Stimulated activated CD4-positive, alpha-beta T cell treated with anti-CD3 and anti-CD28 coated beads, Interleukin-2, amount 100 ng/mL, for 4 hours (primary cell): ENCODE measurements around the gene DAB1.
"Not testable (repeated sequence)": the region's sequence is repeated elsewhere in the genome, so short reads cannot be mapped to it uniquely, and the experiment has no call there.

ENCODE experiments used
- DNase-seq: peaks from one replicate; pipeline ENCODE4 v3.0.0-alpha.2; 2020; ENCODE audit warnings: low read depth

DAB1 gene

DNA sequence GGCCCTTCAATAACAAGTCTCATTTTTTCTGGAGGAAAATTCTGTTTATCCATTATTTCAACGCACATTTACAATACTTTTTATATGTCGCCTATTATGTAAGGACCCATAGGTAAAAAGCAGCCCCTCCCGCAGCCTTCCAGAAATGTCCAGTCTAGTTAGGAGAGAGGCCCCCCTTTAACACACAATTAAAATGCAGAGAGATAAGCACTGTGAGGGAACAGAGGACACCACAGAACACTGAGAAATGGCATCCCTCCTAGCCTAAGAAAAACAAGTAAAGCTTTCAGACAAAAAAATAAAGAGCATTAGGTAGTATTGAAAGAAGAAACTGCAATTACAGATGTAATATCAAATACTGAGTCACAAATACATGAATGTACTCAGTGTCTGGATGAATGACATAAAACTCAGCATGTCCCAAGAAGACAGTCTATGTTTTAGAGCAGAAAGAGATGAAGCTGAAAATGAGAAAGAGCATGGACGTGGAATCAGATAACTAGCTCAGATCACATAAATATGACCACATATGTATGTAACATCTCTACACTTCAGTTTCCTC lies 62.9 kb downstream of the DAB1 start:
- no peak for DNase-seq

DNA sequence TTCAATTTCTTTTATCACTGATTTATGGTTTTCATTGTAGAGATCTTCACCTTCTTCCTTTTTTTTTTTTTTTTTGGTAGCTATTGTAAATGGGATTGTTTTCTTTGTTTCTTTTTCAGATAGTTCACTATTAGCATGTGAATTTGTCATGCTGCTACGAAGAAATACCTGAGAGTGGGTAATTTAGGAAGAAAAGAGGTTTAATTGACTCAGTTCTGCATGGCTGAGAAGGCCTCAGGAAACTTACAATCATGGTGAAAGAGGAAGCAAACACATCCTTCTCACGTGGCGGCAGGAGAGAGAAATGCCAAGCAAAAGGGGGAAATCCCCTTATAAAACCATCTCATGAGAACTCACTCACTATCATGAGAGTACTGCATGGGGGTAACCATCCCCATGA lies 66.4 kb downstream of the DAB1 start:
- DNase-seq = no peak

DNA sequence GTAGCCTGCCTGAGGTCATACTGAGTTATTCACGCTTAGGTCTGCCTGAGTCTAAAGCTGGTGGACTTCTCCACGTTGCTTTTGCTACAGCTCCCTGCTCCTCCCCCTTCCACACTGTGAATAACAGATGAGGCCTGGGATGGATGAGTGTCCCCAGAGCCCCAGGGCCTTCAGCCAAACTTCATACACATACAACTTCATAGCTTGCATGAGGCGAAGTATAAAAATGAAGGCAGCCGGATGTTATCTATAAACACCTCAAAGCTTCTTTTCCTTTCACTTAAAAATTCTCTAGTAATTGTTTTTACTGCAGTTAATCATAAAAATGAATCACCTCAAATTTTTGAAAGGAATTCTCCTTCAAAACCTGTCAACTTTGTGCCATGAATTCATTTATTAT lies 70.2 kb downstream of the DAB1 start:
- DNase-seq = no peak

DNA sequence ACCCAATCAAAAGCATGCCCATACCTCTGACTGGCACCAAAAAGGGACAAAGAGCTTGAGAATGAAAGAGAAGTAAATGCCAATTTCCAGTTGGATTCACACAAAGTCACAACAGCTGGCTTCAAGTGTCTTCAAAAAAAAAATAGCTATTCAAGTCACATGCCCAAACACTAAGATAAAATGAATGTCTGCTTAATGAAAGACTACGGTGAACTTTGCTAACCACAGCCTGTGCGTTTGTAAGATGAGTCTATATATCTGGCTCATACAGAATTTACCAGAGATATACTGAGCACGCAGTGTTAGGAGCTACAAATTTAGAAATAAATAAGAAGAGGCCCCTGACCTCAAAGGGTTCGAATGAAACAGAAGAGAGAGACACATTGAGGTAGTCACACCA lies 73.2 kb downstream of the DAB1 start:
- no peak for DNase-seq

DNA sequence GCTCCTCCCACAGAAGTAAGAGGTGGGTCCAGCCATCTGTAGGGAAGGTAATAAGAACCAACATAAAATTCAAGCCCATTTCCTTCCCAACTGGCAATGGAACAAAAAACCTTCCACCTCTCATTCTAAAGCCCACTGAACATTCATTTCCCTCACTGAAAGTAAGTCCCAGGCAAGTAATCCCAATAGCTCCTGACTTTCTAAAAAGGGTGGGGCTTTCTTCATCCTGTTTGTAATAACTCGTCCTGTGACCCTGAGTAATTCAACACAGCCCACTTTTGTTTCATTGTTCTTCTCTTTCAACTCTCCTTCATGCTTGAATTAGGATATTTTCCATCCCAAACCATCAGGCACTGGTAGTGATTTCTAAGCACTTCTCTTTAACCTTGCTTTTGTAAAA lies 74.9 kb downstream of the DAB1 start:
- DNase-seq = no peak

DNA sequence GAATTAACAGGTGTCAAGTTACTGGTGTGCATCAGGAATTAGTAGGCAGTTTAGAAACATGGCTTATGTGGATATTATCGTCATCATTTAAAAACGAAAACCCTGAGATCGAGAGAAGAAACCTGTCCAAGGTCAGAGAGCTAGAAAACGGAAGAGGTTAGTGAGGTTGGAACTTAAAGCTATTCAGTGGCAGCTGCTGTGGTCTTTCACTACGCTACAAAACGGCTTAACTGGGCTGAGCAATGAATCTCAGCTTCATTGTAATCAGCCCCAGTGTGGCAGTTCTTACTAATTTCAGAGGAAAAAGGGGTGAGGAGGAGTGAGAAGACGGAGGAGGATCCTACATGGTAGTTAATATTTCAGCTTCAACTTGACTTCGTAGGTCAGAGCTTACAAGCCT lies 77.9 kb downstream of the DAB1 start:
- no peak for DNase-seq

DNA sequence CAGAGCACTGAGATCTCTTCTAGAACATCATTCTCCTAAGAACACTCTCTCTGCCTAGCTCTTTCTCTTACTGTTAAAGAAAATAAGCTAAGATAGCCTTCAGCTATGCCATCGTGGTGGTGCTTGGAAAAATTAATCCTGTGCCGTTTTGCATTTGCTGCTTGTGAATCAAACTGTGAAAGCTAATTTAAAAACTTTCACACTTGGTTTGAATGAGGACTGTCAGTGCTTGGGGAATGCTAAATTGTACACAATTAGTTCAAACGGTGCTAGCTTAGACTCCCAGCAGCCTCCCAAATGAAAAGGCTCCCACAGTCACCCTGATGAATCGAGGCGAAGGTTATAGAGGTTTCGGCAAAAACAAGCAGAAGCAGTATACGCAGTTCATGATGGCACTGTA lies 79.6 kb downstream of the DAB1 start:
- DNase-seq = no peak

DNA sequence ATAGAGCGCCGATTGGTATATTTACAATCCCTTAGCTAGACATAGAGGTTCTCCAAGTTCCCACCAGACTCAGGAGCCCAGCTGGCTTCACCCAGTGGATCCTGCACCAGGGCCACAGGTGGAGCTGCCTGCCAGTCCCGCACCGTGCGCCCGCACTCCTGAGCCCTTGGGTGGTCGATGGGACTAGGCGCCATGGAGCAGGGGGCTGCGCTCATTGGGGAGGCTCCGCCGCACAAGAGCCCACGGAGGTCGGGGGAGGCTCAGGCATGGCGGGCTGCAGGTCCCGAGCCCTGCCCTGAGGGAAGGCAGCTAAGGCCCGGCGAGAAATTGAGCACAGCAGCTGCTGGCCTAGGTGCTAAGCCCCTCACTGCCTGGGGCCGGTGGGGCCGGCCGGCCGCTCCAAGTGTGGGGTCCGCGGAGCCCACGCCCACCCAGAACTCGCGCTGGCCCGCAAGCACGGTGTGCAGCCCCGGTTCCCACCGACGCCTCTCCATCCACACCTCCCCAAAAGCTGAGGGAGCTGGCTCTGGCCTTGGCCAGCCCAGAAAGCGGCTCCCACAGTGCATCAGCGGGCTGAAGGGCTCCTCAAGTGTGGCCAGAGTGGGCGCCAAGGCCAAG lies 80.5 kb downstream of the DAB1 start:
- not testable (repeated sequence) for DNase-seq

DNA sequence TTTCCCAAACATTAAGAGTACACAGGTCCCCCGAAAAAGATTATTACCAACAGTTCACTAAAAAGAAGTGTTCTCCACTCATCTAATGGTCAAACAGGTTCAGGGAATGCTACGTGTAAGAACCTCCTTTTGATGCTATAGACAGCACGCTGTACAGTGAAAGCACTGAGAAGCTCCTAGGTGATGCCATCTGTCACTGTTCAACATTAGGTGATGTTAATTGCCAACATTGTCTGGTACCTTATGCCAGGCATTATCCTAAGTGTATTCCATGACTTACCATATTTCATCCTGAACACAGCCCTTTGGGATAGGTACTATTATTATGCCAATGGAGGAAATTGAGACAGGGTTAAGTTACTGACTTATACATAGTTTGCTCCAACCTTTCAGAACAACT lies 82.1 kb downstream of the DAB1 start:
- DNase-seq = no peak

DNA sequence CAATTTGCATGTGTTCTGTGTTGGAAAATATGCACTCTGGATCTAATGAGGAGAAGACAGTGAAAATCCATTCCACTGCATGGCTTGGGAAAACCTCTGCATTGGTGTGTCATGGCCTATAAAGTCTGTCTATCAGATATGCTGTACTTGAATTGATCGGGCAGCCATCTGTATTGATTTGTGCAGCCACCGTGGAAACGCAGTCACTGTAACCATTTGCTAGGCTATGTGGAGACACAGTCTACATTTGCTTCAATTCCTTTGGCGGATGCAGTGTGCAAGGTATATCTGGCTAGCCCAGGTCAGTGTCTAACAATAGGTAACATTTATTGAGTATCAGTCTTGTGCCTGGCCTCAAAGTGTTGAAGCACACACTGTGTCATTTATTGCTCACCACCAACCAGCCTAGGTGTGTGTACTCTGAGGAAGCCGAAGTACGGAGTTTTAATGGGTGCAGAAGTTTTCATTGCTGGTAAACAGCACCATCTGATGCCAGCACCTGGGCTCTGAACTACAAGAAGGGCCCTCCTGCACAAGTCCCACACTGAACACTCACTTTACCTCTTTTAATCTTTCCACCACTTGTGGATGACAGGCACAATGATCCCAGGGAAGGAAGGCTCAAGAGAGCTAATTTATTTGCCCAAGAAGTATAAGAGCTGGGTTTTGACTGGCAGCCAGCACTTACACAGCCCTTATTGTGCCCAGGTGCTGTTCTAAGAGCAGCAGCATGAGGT lies 83.4 kb downstream of the DAB1 start:
- DNase-seq = no peak

DNA sequence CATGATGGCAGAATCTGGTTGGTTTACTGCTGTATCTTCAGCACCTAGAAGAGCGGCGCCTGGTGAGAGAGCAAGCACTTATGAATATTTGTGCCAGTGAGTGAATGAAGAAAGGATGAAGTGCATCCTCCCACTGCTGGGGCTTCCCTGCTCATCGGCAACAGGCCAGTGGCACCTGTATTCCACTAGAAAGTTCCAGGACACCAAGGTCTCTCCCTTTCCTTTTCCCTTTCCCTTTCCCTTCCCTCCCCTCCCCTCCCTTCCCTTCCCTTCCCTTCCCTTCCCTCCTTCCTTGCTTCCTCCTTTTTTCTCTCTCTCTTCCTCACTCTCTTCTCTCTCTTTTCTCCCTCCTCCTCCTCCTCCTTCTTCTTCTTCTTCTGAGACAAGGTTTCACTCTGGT lies 86.2 kb downstream of the DAB1 start:
- no peak for DNase-seq

DNA sequence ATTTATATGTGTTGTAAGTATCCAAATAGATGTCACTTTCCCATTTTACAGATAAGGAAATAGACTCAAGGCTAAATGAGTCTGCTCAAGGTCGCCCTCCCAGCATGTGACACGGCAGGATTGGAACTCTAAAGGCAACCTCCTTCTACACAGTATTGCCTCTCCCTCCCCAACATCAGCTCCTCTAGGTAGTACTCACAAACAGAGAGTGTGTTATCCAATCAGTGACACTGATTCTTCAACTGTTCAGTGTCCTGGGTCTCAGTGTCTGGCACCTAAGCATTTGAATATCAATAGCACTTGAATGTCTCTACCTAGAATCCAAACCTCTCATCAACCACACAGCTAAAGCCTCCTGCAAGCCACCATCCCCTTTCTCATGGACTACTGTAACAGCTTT lies 87.1 kb downstream of the DAB1 start:
- no peak for DNase-seq

DNA sequence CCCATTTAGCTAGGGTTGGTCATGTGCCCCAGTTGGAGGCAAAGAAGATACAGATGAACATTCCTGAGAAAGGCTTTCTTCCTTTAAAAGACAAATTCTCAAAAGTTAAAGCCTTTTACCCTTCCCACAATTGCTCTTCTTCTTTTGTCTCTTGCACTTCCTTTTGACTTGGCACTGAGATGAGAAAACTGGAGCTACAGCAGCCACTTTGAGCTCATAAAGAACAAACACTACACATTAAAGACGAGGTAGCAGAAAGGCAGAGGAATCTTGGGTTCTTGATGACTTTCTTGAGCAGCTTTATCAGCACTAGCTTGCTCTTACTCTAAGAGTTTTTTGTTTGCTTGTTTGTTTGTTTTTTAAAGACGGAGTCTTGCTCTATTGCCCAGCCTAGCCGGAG lies 92.2 kb downstream of the DAB1 start:
- no peak for DNase-seq

DNA sequence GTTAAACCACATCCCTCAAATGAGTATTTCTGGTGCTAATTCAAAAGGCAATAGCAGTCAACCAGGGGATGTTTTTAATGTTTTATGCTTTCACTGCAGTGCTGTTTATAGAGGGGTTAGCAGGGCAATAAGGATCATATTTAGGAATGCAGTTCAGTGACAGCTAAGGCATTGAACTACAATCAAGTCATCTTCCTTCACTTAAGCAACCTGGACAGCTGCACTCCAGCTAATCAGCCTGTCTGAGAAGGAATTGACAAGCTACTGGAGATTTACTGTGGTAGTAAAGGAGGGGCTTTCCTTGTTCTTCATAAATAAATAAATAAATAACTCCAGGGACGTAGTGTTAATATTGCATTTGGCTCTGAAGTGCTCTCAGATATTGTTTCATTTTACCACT lies 93.9 kb downstream of the DAB1 start:
- no peak for DNase-seq

DNA sequence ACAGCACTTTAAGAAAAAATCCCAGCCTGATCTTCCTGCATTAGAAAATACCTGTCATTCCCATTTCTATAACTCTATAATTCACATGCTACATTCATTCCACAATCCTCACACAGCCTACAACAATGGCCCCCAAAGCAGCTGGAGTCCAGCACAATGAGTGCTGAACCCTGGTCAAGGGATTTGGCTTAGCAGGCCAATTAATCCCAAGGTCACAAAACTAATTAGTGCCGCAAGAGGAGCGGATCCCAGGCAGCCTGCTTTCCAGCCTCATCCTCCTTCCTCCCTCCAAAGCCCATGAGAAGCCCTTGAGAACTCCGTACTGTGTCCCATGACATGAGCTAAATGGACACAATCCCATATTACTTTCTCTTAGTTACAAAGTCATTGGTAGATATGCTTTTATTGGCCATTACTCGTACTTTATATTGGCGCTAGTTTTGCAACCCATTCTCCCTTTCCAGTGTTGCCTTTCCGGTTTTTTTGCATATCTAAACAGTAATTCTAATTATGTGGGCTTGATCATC lies 94.8 kb downstream of the DAB1 start:
- DNase-seq = no peak

DNA sequence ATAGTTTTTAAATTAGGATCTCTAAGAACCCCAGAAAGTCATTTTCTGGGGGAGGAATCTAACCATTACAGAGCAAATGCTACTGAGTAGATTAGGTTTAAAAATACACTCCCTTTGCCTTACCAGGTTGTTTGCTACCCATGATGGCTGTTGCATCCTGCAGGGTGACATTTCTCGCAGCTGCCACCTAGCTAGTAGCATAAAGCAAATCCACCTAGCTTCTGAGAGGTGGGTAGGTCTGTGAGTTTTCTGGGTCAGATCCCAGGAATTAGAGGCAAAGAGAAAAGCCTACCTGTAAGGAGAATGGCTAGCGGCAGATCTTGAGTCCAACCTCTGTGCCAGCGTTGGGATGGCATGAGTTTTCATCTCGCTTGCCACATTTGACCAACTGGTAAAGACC lies 95.9 kb downstream of the DAB1 start:
- DNase-seq = no peak

DNA sequence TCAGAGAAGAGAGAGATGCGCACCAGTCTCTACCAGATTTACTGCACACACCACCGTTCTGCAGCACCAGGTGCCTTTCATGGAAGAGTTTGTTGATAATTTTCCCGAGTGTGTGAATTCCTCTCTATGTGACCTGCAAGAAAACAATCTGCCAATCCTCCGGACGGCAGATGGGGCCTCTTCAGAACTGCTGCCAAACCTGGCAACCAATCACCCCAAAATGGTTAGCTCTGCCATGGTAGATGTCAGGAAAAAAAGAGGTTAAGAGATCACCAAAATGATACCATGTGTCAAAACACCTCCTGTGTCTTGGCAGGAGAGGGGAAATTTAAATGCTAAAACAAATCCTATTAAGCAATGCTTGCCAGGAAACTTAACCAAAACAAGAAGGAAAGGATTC lies 96.5 kb downstream of the DAB1 start:
- DNase-seq = no peak

DNA sequence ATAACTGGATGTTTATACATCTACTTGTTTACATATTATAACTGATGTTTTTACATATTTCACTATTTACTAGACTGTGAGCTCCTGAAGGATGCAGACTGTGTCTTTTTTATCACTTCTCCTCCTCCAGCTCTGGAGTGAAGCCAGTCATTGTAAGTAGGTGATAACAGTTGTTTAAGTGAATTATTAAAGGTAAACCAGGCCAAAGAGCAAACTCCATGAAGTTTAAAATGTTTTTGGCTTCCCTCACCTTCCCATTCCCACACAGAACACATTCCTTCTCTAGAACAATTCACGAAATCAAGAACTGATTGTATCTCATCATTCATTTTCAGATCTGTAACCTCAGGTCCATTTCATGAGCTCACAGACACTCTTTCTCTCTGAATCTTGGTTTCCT lies 98.3 kb downstream of the DAB1 start:
- DNase-seq = no peak

DNA sequence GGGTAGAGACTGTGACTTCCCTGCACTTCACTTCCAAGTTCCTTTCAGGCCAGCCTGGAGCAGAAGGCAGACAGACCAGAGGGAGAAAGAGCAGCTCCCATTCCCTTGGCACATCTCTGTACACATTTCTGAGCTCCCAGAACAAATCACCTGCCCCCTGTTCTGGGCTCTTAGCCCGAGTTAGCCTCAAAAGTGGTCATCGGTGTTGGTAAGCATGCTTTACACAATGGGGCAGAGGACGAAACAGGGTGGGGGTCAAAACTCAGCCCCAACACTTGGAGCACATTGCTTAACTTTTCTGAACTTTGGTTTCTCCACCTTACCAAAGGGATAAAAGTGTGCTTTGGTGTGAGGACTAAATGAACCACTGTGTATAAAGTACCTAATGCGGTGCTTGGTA lies 98.7 kb downstream of the DAB1 start:
- DNase-seq = no peak

DNA sequence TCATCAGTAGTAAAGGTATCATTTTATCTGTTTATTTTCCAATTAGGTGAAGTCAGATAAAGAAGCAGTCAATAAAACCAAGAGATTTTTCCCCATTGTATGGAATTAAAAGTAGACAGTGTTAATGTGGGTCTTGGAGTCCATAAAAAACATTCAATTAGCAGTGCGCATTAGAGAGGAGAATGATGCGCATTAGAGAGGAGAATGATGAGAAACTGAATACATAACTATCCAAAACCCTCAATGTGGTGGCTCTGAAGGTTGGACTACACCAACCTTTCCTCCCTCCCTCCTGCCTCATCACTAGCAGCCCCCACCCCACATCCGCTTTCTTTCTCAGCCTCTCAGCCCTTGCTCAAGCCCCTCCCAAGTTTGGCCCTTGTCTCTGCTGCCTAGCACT lies 99.5 kb downstream of the DAB1 start:
- DNase-seq = no peak

DNA sequence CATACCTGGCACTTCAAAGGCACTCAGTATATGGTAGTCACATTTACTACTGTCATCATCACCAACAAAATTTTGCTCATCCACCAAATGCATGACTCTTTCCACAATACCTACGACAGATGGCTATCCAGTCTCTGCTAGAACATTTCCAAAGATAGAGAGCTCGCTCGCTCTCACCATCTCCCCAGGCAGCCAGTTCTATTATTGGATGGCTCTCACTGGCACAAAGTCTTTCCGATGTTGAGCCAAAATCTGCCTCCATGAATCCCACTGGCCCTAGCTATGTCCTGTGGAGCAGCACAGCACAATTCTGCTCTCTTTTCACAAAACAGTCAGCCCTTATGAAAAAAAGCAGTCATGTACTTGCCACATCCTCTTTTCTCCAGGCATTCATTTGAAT lies 102.1 kb downstream of the DAB1 start:
- no peak for DNase-seq

DNA sequence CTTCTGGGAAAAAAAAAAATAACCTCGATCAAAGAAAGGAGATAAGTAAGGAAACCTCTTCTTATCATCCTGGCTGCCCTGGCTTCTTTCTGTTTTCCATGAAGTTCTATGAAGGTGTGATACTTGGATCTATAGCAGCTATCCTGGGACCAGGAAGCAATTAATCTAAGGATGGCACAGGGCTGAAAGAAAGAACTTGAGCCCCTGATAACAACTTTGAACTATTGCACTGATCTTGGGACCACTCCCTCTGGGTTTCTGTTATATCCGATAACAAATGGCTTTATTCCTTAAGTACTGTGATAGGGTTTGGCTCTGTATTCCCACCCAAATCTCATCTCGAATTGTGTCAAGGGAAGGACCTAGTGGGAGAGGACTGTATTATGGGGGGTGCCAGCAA lies 104.1 kb downstream of the DAB1 start:
- no peak for DNase-seq

DNA sequence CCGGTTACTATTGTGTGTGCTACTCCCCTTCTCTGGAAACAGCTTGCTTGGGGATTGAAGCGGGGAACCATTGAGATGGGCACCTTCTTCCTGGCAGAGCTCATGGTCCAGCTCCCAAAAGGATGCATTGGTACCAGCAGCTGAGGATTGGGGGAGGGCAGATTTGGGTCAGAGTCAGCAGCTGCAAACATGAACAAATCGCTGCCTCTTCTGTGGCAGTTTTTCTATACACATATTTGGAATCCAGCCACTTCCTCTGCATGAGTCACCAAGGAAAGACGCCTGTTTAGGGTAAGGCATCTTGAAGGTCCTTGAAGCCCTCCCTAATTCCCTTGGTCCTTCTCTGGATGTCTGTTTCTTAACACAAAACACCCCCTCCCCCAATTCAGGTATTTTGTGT lies 104.7 kb downstream of the DAB1 start:
- no peak for DNase-seq

DNA sequence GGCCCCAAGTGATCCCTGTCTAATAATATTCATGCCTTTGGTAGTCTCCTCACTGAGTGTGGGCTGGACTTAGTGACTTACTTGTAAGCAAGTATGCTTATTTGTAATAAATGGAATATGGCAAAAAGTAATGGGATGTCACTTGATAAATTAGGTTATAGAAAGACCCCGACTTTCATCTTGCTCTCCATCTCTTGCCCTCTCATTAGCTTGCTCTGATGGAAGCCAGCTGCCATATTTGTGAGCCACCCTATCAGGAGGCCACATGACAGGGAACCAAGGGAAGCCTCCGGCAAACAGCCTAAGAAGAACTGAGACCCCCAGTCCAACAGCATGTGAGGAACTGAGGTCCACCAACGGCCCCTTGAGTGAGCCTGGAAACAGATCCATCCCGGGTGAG lies 107.0 kb downstream of the DAB1 start:
- no peak for DNase-seq
